ENCODE measurements around the gene PLEKHH2.

The PLEKHH2 gene

DNA sequence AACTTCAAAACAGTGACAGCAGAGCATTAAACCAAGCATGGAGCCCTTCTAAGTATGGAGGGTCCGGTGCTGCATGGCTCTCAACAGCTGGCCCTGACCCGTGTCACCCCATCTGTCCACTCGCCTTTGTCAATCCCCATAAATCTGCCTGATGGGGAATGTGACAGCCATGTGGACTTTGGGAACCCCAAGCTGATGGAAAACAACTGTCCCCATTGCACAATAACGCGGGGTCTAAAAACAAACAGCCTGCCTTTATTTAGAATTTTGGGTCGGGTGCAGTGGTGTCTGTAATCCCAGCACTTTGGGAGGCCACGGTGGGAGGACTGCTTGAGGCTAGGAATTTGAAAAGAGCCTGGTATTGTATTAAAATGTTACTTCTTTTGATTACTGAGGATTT lies 24.1 kb upstream of the PLEKHH2 start:
- H3K27ac ChIP-seq (ENCODE audit: low read depth, low read length) = no peak overlapping the region
- H3K14ac ChIP-seq (ENCODE audit: low read length) = no peak overlapping the region
- no peak overlapping the region for H2BK120ac ChIP-seq (ENCODE audit: insufficient read depth, low read length, poor library complexity)
- H2BK5ac ChIP-seq (ENCODE audit: low read depth, low read length, poor library complexity) = no peak overlapping the region
- no peak overlapping the region for H2AFZ ChIP-seq (ENCODE audit: insufficient read depth, low read length, poor library complexity)
- no peaks in the 10 kb centered on the region for H3K36me3 ChIP-seq (ENCODE audit: control insufficient read depth in 1 of 2, insufficient read depth in 2 of 2, low read length in 2 of 2)
- H3K23ac ChIP-seq (ENCODE audit: low read length) = no peak overlapping the region
- H2BK12ac ChIP-seq (ENCODE audit: low read length) = no peak overlapping the region
- H3K79me2 ChIP-seq (ENCODE audit: control insufficient read depth, insufficient read depth, low read length, poor library complexity) = no peaks in the 10 kb centered on the region
- no peaks in the 10 kb centered on the region for H3K27me3 ChIP-seq (ENCODE audit: insufficient read depth, low read length)
- no peak overlapping the region for H3K4me3 ChIP-seq (ENCODE audit: low read depth, low read length)
- no peak overlapping the region for H3K9ac ChIP-seq (ENCODE audit: low read length)
- H4K8ac ChIP-seq (ENCODE audit: low read depth, low read length) = no peak overlapping the region
- H3K79me1 ChIP-seq (ENCODE audit: low read length) = no peaks in the 10 kb centered on the region
- H3K4ac ChIP-seq (ENCODE audit: low read depth, low read length) = no peak overlapping the region
- no peak overlapping the region for H3K4me2 ChIP-seq (ENCODE audit: low read length)
- no peaks in the 10 kb centered on the region for H3K9me3 ChIP-seq (ENCODE audit: insufficient read depth, low read depth, low read length)
- no peak overlapping the region for H3K18ac ChIP-seq (ENCODE audit: low read length)
- DNase-seq = no peak
- no peaks in the 10 kb centered on the region for H3K4me1 ChIP-seq (ENCODE audit: control insufficient read depth in 1 of 2, insufficient read depth in 2 of 2, low read length in 2 of 2)
- no peak overlapping the region for H4K12ac ChIP-seq (ENCODE audit: low read depth, low read length)
- H2AK5ac ChIP-seq (ENCODE audit: low read length) = no peak overlapping the region
- H4K91ac ChIP-seq (ENCODE audit: low read depth, low read length) = no peak overlapping the region
- WGBS (ENCODE audit: extremely low coverage, insufficient coverage, insufficient read length) = no CpG with 5 or more reads among the region's 7 CpGs

- H3K79me2 ChIP-seq (ENCODE audit: control insufficient read depth, insufficient read depth, low read length, poor library complexity) = no peaks in the 10 kb centered on the region
- no CpG with 5 or more reads among the region's 5 CpGs for WGBS (ENCODE audit: extremely low coverage, insufficient coverage, insufficient read length)
Observed at GRCh38 chr2:43616967-43617680, 19.9 kb upstream of the PLEKHH2 start.

DNA sequence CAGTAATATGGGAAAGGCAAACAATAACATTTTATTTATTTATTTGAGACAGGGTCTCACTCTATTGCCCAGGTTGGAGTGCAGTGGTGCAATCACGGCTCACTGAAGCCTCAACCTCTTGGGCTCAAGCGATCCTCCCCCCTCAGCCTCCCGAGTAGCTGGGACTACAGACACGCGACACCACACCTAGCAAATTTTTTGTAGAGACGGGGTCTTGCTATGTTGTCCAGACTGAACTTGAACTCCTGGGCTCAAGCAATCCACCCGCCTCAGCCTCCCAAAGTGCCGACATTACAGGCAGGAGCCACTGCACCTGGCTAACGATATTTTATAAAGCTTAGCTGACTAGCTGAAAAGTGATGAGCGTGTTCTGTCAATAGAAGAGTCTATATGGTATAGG lies 17.5 kb upstream of the PLEKHH2 start:
- Histone ChIP-seq H3K4ac (ENCODE audit: low read depth, low read length) (no peak overlapping the region), H3K27ac (ENCODE audit: low read depth, low read length) (no peak overlapping the region), H3K4me2 (ENCODE audit: low read length) (no peak overlapping the region), H3K4me3 (ENCODE audit: low read depth, low read length) (no peak overlapping the region), H3K14ac (ENCODE audit: low read length) (no peak overlapping the region), H3K4me1 (ENCODE audit: control insufficient read depth in 1 of 2, insufficient read depth in 2 of 2, low read length in 2 of 2) (no peaks in the 10 kb centered on the region), H2BK12ac (ENCODE audit: low read length) (no peak overlapping the region), H4K91ac (ENCODE audit: low read depth, low read length) (no peak overlapping the region), H3K18ac (ENCODE audit: low read length) (no peak overlapping the region), H4K8ac (ENCODE audit: low read depth, low read length) (no peak overlapping the region), H3K27me3 (ENCODE audit: insufficient read depth, low read length) (no peaks in the 10 kb centered on the region), H3K9ac (ENCODE audit: low read length) (no peak overlapping the region), H3K36me3 (ENCODE audit: control insufficient read depth in 1 of 2, insufficient read depth in 2 of 2, low read length in 2 of 2) (no peaks in the 10 kb centered on the region), H4K12ac (ENCODE audit: low read depth, low read length) (no peak overlapping the region), H2AK5ac (ENCODE audit: low read length) (no peak overlapping the region), H3K9me3 (ENCODE audit: insufficient read depth, low read depth, low read length) (no peaks in the 10 kb centered on the region), H3K23ac (ENCODE audit: low read length) (no peak overlapping the region), H3K79me2 (ENCODE audit: control insufficient read depth, insufficient read depth, low read length, poor library complexity) (no peaks in the 10 kb centered on the region), H2BK120ac (ENCODE audit: insufficient read depth, low read length, poor library complexity) (no peak overlapping the region), H2AFZ (ENCODE audit: insufficient read depth, low read length, poor library complexity) (no peak overlapping the region), H2BK5ac (ENCODE audit: low read depth, low read length, poor library complexity) (no peak overlapping the region), H3K79me1 (ENCODE audit: low read length) (no peaks in the 10 kb centered on the region)
- no CpG with 5 or more reads among the region's 10 CpGs for WGBS (ENCODE audit: extremely low coverage, insufficient coverage, insufficient read length)
- DNase-seq = no peak

More at GRCh38 chr2:43616967-43617680, 19.9 kb upstream of the PLEKHH2 start:
- no peak overlapping the region for H3K27ac ChIP-seq (ENCODE audit: low read depth, low read length)
- no peak overlapping the region for H3K14ac ChIP-seq (ENCODE audit: low read length)
- H3K18ac ChIP-seq (ENCODE audit: low read length) = no peak overlapping the region
- no peaks in the 10 kb centered on the region for H3K27me3 ChIP-seq (ENCODE audit: insufficient read depth, low read length)
- H2BK120ac ChIP-seq (ENCODE audit: insufficient read depth, low read length, poor library complexity) = no peak overlapping the region
- no peak overlapping the region for H4K91ac ChIP-seq (ENCODE audit: low read depth, low read length)
- H3K4ac ChIP-seq (ENCODE audit: low read depth, low read length) = no peak overlapping the region
- no peak overlapping the region for H2BK5ac ChIP-seq (ENCODE audit: low read depth, low read length, poor library complexity)
- H4K8ac ChIP-seq (ENCODE audit: low read depth, low read length) = no peak overlapping the region
- no peak for DNase-seq
- H3K9ac ChIP-seq (ENCODE audit: low read length) = no peak overlapping the region
- H3K36me3 ChIP-seq (ENCODE audit: control insufficient read depth in 1 of 2, insufficient read depth in 2 of 2, low read length in 2 of 2) = no peaks in the 10 kb centered on the region
- no peak overlapping the region for H2BK12ac ChIP-seq (ENCODE audit: low read length)
- no peak overlapping the region for H2AFZ ChIP-seq (ENCODE audit: insufficient read depth, low read length, poor library complexity)
- H3K4me3 ChIP-seq (ENCODE audit: low read depth, low read length) = no peak overlapping the region
- H3K23ac ChIP-seq (ENCODE audit: low read length) = no peak overlapping the region
- H3K9me3 ChIP-seq (ENCODE audit: insufficient read depth, low read depth, low read length) = no peaks in the 10 kb centered on the region
- H3K79me1 ChIP-seq (ENCODE audit: low read length) = no peaks in the 10 kb centered on the region
- H2AK5ac ChIP-seq (ENCODE audit: low read length) = no peak overlapping the region
- no peak overlapping the region for H4K12ac ChIP-seq (ENCODE audit: low read depth, low read length)
- H3K4me2 ChIP-seq (ENCODE audit: low read length) = no peak overlapping the region
- H3K4me1 ChIP-seq (ENCODE audit: control insufficient read depth in 1 of 2, insufficient read depth in 2 of 2, low read length in 2 of 2) = no peaks in the 10 kb centered on the region

DNA sequence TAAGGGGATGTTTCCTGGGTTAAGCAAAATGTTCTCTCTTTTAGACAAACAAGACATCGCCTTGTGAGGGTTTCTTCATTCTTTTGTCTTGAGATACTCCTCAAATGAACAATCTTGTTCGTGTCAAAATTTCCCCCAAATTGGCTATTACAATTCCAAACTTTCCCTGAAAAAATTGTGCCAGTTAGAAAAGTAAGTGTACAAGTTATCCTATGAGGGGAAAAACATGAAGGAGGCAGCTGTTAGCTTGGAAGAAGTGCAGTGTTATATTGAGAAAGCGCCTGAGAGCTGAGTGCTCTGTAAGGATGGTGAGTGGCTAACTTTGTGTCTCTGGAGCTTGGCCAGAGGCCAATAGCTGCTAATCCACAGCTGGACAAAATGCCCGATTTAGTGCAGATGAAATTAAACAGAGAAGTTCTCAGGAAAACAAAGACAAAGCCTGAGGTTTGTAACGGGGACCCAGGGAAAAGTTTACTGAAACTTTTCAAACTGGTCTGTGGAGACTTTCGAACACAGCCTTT lies 14.1 kb upstream of the PLEKHH2 start:
- no CpG with 5 or more reads among the region's 6 CpGs for WGBS (ENCODE audit: extremely low coverage, insufficient coverage, insufficient read length)

More for the DNA sequence above, 14.1 kb upstream of the PLEKHH2 start:
- H3K9ac ChIP-seq (ENCODE audit: low read length) = no peak overlapping the region
- H2BK120ac ChIP-seq (ENCODE audit: insufficient read depth, low read length, poor library complexity) = no peak overlapping the region
- no peak overlapping the region for H3K18ac ChIP-seq (ENCODE audit: low read length)
- no peaks in the 10 kb centered on the region for H3K4me1 ChIP-seq (ENCODE audit: control insufficient read depth in 1 of 2, insufficient read depth in 2 of 2, low read length in 2 of 2)
- H3K23ac ChIP-seq (ENCODE audit: low read length) = no peak overlapping the region
- no peak overlapping the region for H3K4me3 ChIP-seq (ENCODE audit: low read depth, low read length)
- no peak overlapping the region for H4K91ac ChIP-seq (ENCODE audit: low read depth, low read length)
- H3K27ac ChIP-seq (ENCODE audit: low read depth, low read length) = no peak overlapping the region
- no peak overlapping the region for H3K14ac ChIP-seq (ENCODE audit: low read length)
- H3K4ac ChIP-seq (ENCODE audit: low read depth, low read length) = no peak overlapping the region
- no peak overlapping the region for H4K12ac ChIP-seq (ENCODE audit: low read depth, low read length)
- H3K79me1 ChIP-seq (ENCODE audit: low read length) = no peaks in the 10 kb centered on the region
- no peak overlapping the region for H2BK5ac ChIP-seq (ENCODE audit: low read depth, low read length, poor library complexity)
- no peak overlapping the region for H2BK12ac ChIP-seq (ENCODE audit: low read length)
- H3K27me3 ChIP-seq (ENCODE audit: insufficient read depth, low read length) = no peaks in the 10 kb centered on the region
- H3K79me2 ChIP-seq (ENCODE audit: control insufficient read depth, insufficient read depth, low read length, poor library complexity) = no peaks in the 10 kb centered on the region
- H3K36me3 ChIP-seq (ENCODE audit: control insufficient read depth in 1 of 2, insufficient read depth in 2 of 2, low read length in 2 of 2) = no peaks in the 10 kb centered on the region
- no peak for DNase-seq
- H3K9me3 ChIP-seq (ENCODE audit: insufficient read depth, low read depth, low read length) = no peaks in the 10 kb centered on the region
- no peak overlapping the region for H3K4me2 ChIP-seq (ENCODE audit: low read length)
- no peak overlapping the region for H4K8ac ChIP-seq (ENCODE audit: low read depth, low read length)
- no peak overlapping the region for H2AFZ ChIP-seq (ENCODE audit: insufficient read depth, low read length, poor library complexity)
- no peak overlapping the region for H2AK5ac ChIP-seq (ENCODE audit: low read length)

Measured in trophoblast cell (in vitro differentiated cells and primary cell).